SK-N-MC (cell line): ENCODE measurements around the gene ESYT3.

Source experiments
- EZH2 ChIP-seq: fragments of 200-600 bp; sonication (generic); IDR thresholded peaks from one replicate; pipeline ENCODE4 v1.6.1; 2017; ENCODE audit warnings: antibody characterized with exemption
- POLR2AphosphoS5 ChIP-seq: IDR thresholded peaks from 2 replicates; pipeline ENCODE4 v1.6.1; 2012; ENCODE audit warnings: mild to moderate bottlenecking, low read depth, low read length, borderline replicate concordance

- TF ChIP-seq EZH2 = no peak
- no peak for TF ChIP-seq POLR2AphosphoS5
Observed at GRCh38 chr3:138471481-138471880, 37.1 kb downstream of the ESYT3 start.
